Lower lobe of right lung (tissue), 2 donors: Measurements from ENCODE around the gene UBXN1. TPM values are rescaled to one million over a fixed set of nuclear protein-coding genes. Genes with fewer than 3 reads are reported as not detected.

Source experiments
- ATAC-seq, 2 donors: fragments of 200-7000 bp; cut with Tn5 transposase; one replicate each; pipeline ENCODE4 v1.9.1; 2020 to 2022; ENCODE audit warnings: mild to moderate bottlenecking in 2 of 2, moderate library complexity in 2 of 2
- DNase-seq: peaks from one replicate; pipeline ENCODE4 v3.0.0-alpha.2; 2020
- H3K27ac ChIP-seq: fragments of 200-600 bp; one replicate; pipeline ENCODE4 v1.8.0; 2022
- H3K27me3 ChIP-seq: fragments of 200-600 bp; one replicate; pipeline ENCODE4 v1.8.0; 2022; ENCODE audit warnings: low read depth
- H3K36me3 ChIP-seq: fragments of 200-600 bp; one replicate; pipeline ENCODE4 v1.8.0; 2022; ENCODE audit warnings: mild to moderate bottlenecking
- H3K4me1 ChIP-seq: fragments of 200-600 bp; one replicate; pipeline ENCODE4 v1.8.0; 2022
- H3K4me3 ChIP-seq: fragments of 200-600 bp; one replicate; pipeline ENCODE4 v1.8.0; 2022; ENCODE audit warnings: mild to moderate bottlenecking
- H3K9me3 ChIP-seq: fragments of 200-600 bp; one replicate; pipeline ENCODE4 v1.8.0; 2022
- CTCF ChIP-seq: fragments of 200-600 bp; IDR thresholded peaks from one replicate; pipeline ENCODE4 v1.8.0; 2022; ENCODE audit warnings: antibody characterized with exemption, mild to moderate bottlenecking
- intact Hi-C: fragments of 100-400 bp; cut with DNase I; formaldehyde crosslinking; loops from one replicate; pipeline ENCODE4 v1.11.0; 2022
- total RNA-seq: library from RNA; stranded (reverse); fragmentation: NEBNext Ultra II Directional; extraction: Animal tissue kit (Norgen Biotek cat#: 25700); gene quantifications from one replicate; pipeline ENCODE4 v1.2.1, GENCODE V29; 2021
- donor health status: DM: no; HTN: yes; CAD: no; lungs with severe emphysema.

The UBXN1 gene
- total RNA-seq, 1 donor from 2014 or later, result 116 TPM

GRCh38 chr11:62726915-62727164 lies 48.0 kb upstream of the UBXN1 start:
- peaks cover 47% of the 10 kb centered on the region for H3K4me1 ChIP-seq
- peak overlapping the region; percentile 96 for H3K4me3 ChIP-seq
- peaks cover 33% of the 10 kb centered on the region for H3K36me3 ChIP-seq
- no peak for TF ChIP-seq CTCF
- DNase-seq, result no peak
- no peaks in the 10 kb centered on the region for H3K9me3 ChIP-seq
- peak; percentile 7 to 22 for ATAC-seq
- H3K27me3 ChIP-seq, result no peaks in the 10 kb centered on the region
- intact Hi-C loops, result no loop called here
- H3K27ac ChIP-seq, result peak overlapping the region; percentile 94

GRCh38 chr11:62726156-62726914 lies 47.5 kb upstream of the UBXN1 start:
- no peaks in the 10 kb centered on the region for H3K27me3 ChIP-seq
- H3K27ac ChIP-seq, result peak overlapping the region; percentile 94
- ATAC-seq (no peak), DNase-seq (no peak)
- intact Hi-C loops, result no loop called here
- TF ChIP-seq CTCF, result no peak
- peaks cover 48% of the 10 kb centered on the region for H3K4me1 ChIP-seq
- no peaks in the 10 kb centered on the region for H3K9me3 ChIP-seq
- H3K36me3 ChIP-seq, result peaks cover 36% of the 10 kb centered on the region
- peak overlapping the region; percentile 96 for H3K4me3 ChIP-seq

GRCh38 chr11:62725646-62726045 lies 46.8 kb upstream of the UBXN1 start:
- no peak for ATAC-seq
- intact Hi-C loops, result no loop called here
- no peak for TF ChIP-seq CTCF
- DNase-seq, result no peak
- H3K4me3 ChIP-seq, result peak overlapping the region; percentile 96
- H3K27ac ChIP-seq, result peak overlapping the region; percentile 94
- peaks cover 42% of the 10 kb centered on the region for H3K4me1 ChIP-seq
- peaks cover 37% of the 10 kb centered on the region for H3K36me3 ChIP-seq
- H3K27me3 ChIP-seq, result no peaks in the 10 kb centered on the region
- H3K9me3 ChIP-seq, result no peaks in the 10 kb centered on the region

- DNase-seq, result no peak
- Histone ChIP-seq H3K27me3 (no peaks in the 10 kb centered on the region), H3K4me3 (peak overlapping the region; percentile 96), H3K36me3 (peaks cover 52% of the 10 kb centered on the region), H3K27ac (no peak overlapping the region), H3K4me1 (peaks cover 30% of the 10 kb centered on the region), H3K9me3 (no peaks in the 10 kb centered on the region)
- intact Hi-C loops, result no loop called here
- ATAC-seq, result no peak
- TF ChIP-seq CTCF, result no peak
Observed at GRCh38 chr11:62724171-62724570, 45.3 kb upstream of the UBXN1 start.

GRCh38 chr11:62721994-62722393 lies 43.1 kb upstream of the UBXN1 start:
- intact Hi-C loops, result no loop called here
- no peak for ATAC-seq
- DNase-seq, result no peak
- no peak overlapping the region for H3K4me3 ChIP-seq
- H3K4me1 ChIP-seq, result peaks cover 30% of the 10 kb centered on the region
- peaks cover 74% of the 10 kb centered on the region for H3K36me3 ChIP-seq
- no peaks in the 10 kb centered on the region for H3K27me3 ChIP-seq
- no peak for TF ChIP-seq CTCF
- no peaks in the 10 kb centered on the region for H3K9me3 ChIP-seq
- no peak overlapping the region for H3K27ac ChIP-seq
